GM10266 (cell line): Measurements from ENCODE around the gene PRKN.

Source experiments
- DNase-seq: peaks from one replicate; pipeline ENCODE4 v3.0.0; 2012; ENCODE audit errors: extremely low spot score
- TF ChIP-seq, protein P1 (sequence below): IDR thresholded peaks from 2 replicates; pipeline ENCODE4 v1.5.1; 2012; ENCODE audit warnings: mild to moderate bottlenecking, low read depth; ENCODE audit not compliant: control insufficient read depth, insufficient read depth; ENCODE audit errors: missing control alignments

The PRKN gene

DNA sequence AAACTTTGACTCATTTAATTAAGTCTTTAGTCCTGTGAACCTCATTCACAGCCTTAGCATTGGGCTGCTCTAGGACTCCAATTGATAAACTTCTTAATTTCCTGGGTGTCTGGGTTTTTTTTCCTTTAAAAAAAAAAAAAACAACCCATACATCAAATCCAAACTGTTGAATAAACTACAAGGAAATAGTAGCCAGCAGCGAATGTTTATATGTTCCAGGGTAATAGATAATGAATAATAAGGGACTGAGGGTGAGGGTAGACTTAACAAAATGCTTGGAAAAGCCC, 890.2 kb downstream of the PRKN start:
- no peak for DNase-seq
- TF ChIP-seq, protein P1, sequence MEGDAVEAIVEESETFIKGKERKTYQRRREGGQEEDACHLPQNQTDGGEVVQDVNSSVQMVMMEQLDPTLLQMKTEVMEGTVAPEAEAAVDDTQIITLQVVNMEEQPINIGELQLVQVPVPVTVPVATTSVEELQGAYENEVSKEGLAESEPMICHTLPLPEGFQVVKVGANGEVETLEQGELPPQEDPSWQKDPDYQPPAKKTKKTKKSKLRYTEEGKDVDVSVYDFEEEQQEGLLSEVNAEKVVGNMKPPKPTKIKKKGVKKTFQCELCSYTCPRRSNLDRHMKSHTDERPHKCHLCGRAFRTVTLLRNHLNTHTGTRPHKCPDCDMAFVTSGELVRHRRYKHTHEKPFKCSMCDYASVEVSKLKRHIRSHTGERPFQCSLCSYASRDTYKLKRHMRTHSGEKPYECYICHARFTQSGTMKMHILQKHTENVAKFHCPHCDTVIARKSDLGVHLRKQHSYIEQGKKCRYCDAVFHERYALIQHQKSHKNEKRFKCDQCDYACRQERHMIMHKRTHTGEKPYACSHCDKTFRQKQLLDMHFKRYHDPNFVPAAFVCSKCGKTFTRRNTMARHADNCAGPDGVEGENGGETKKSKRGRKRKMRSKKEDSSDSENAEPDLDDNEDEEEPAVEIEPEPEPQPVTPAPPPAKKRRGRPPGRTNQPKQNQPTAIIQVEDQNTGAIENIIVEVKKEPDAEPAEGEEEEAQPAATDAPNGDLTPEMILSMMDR: no peak

DNA sequence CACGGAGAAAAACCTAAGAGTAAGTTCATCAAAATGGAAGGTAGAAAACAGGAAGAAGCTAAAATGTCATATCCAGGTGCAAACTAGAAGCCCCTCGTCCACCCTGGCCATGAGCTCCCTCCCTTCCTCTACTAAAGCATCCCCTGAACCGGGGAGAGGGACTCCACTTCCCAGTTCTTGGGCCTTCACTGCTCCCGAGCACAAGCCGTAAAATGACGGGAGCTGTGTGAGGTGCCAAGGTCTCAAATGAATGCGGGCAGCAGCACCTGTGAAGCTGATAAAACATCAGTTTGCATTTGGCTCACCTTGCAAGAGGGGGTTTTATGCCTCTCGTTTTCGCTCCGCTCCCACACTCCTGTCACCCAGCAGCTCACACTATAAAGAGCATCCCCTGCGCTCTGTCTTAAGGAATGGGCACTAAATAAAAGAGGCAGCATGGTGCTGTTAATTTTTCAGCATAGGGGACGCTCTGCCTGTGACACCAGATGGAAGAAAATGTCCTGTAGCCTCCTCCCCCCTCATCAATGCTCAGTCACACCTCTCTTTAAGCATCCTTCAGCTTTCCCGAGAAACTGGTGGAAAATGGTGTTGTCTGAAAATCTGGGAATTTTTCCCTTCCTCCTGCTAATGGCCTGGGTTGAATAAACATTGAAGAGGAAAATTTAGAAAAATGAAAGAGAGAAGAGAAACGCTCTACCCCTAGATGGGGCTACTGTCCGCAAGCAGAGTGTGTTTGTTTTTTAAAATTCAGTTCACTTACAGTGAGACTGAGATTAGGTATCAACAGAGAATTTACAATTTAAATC, 890.7 kb downstream of the PRKN start:
- TF ChIP-seq, protein P1: no peak
- DNase-seq: no peak

DNA sequence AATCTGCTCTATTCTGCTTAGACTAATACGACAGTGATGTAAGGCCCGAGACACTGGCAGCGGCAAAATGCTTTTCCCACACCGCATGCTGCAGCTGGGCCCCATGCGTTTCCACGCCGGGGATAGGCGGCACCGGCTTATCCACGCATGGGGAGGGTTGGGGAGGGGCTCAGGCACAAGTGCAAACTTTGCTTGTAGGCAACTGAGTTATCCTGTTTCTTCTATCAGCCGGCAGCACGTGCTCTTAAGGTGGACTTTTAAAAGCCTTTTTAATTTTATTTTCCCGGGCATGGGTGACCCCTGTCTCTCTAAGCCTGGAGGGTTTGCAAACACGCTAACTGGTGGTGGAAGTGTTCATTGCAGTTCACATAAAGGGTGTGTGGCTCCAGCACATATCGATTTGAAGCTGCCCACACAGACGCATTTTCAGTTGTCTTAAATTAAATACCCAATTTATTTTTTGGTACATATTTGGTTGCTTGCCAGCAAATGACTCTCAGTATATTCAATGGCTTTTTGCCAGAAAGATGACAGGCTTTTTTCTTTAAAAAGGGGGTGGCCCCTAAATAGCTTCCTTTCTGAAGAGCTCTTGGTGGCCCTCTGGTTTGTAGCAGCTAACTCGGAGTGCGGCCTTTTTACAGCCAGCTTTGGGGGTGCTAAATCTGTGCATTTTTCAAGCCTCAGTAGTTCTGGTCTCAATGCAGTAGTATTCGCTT, 891.9 kb downstream of the PRKN start:
- no peak for DNase-seq
- TF ChIP-seq, protein P1: no peak

DNA sequence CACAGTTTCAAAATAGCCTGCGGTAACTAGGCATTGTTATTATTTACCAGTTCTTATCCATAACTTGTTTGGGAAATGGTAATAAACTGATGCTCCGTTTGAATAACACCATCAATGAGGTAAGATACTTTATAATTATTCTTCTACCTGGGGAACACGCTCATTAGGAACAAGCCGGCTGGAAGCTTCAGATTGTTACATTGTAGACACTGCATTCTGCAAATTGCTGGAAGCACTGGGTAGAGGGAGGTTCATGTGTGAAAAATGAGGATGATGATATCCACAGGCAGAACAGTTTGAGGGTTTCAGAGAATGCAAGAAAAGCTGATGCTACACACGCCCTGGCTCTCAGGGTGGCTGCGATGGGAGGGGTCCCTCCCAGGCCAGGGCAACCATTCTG, 893.1 kb downstream of the PRKN start:
- TF ChIP-seq, protein P1: no peak
- DNase-seq: no peak

DNA sequence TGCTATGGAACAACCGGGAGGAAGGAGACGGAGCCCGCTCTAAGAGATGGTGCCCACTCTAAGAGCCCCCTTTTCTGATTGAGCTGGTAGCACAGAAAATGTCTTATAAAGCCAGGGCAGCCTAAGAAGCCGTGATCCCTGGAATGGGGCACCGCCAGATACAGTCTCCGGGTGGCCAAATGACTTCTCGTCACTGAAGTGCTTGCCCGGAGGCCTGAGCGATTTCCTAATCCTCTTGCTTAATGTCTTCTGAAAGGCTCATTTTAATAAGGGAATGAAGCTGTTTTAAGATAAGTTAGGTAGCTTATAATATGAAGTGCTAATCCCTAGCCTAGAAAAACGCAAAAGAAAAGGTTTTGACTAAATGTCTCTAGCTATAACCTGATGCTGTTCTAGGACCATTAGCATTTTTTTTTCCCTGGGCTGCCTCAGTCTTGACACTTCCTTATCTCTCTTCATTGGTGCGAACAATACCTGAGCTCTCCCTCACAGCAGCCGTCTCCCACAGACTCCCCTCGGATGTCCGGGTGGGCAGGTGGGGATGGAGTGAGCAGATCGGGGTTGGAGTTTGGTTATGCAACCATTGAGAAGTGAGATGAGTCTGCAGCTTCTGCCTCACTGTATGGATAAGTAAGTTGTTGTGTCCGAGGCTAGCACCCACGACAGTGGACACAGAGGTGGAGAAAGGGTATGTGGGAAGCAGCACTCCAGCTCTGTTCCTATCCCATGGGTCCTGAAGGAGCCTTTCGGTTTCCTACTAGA, 894.3 kb downstream of the PRKN start:
- no peak for DNase-seq
- TF ChIP-seq, protein P1: no peak

DNA sequence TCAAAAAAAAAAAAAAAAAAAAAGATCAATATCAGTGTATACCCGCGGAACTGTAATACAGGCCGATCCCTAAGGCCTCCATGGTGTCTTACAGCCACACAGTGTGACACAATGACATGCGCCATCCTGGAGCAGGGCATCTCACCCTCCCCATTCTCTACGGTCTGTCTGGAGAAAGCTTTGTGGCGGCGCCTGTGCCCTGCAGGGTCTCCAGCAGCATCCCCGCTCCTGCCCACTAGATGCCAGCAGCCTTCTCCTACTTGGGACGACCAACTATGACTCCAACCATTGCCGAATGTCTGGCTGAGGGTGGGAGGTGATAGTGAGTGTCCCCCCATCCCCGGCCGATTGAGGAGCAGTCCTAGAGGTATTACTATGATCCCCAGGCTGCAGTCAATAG, 894.9 kb downstream of the PRKN start:
- TF ChIP-seq, protein P1: no peak

DNA sequence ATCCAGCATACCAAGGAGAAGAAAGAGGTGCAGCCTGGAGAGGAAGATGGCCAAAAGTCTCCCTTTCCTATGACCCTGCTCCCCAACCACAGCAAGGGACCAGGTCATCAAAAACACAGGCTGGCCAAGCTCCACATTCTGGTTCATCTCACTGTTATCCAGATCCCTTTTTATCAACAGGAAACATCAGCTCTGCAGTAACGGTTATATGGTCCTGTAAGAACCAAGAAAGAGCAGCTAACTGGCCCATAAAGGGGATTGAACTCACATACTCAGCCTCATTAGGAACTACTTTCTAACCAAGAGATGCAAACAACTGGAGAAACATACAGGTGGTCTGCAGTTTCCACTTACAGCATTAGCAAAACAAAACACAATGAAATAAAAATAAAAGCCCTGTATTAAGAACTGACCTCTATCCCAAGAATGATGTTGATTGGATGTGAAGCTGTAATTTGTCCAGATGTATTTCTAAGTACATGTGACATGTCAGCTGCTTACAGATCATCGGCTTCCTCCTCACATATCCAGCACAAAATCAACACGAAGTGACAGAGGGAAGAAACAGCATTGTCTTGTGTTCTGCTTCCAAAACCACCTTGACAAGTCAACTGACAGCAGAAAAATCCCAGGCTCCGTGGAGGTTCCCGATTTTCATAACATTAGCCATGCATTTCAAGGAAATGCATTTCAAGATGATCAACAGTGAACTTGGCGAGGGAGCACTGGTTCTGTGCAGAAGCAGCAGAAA, 896.5 kb downstream of the PRKN start:
- TF ChIP-seq, protein P1: no peak
- DNase-seq: no peak

More for the DNA sequence above, 894.9 kb downstream of the PRKN start:
- no peak for DNase-seq
